ENCODE results near the gene MED13.
"Not testable (repeated sequence)": the region's sequence is repeated elsewhere in the genome, so short reads cannot be mapped to it uniquely, and the experiment has no call there.

The MED13 gene

GRCh38 chr17:61927208-61928100 lies 137.6 kb downstream of the MED13 start, which contains the start of gene INTS2:
Gene INTS2, minus strand, starts transcription at chr17:61927982. Its CDS starts 1,338 bp downstream, at chr17:61926644.
- Histone ChIP-seq H4K20me1 (ENCODE audit: low read depth, low read length) (no peaks in the 10 kb centered on the region), H3K4me3 (ENCODE audit: insufficient read depth, low read length, poor library complexity, severe bottlenecking) (peak within 1 kb of the TSS; percentile 81), H3K36me3 (ENCODE audit: low read length) (0 out of 2 replicates have a peak, but pooled peaks cover 6% of the 10 kb centered on the region), H3F3A (ENCODE audit: insufficient read depth) (no peaks in the 10 kb centered on the region), H3K79me2 (ENCODE audit: insufficient read depth, low read length) (peaks cover 14% of the 10 kb centered on the region; the same call in 1 of the 2 replicates), H3K9me2 (replicated peaks; ENCODE audit: insufficient read depth, low read length) (no peaks in the 10 kb centered on the region), H3K9me3 (ENCODE audit: insufficient read depth, low read length) (no peaks in the 10 kb centered on the region), H3K27me3 (ENCODE audit: low read length) (no peaks in the 10 kb centered on the region; the same call in 1 of the 2 replicates), H3K9ac (ENCODE audit: low read length) (peak within 1 kb of the TSS; percentile 83), H3K27ac (ENCODE audit: low read depth, low read length) (peak within 1 kb of the TSS; percentile 47), H3K4me2 (ENCODE audit: low read depth, low read length, poor library complexity, severe bottlenecking) (peak within 1 kb of the TSS; percentile 90), H2AFZ (ENCODE audit: low read depth, low read length, severe bottlenecking) (peak within 1 kb of the TSS; percentile 80)
- TF ChIP-seq EZH2phosphoT487 (conservative IDR thresholded peaks at IDR 0.05; ENCODE audit: low read length): no peak
- TF ChIP-seq CTCF (IDR thresholded peaks at IDR 0.05; ENCODE audit: insufficient read depth, low read length, poor library complexity, severe bottlenecking): no peak

- H3K9me2 ChIP-seq (replicated peaks; ENCODE audit: insufficient read depth, low read length): no peaks in the 10 kb centered on the region
- H3K4me2 ChIP-seq (ENCODE audit: low read depth, low read length, poor library complexity, severe bottlenecking): peak overlapping the region; percentile 90
- H3K27ac ChIP-seq (ENCODE audit: low read depth, low read length): peak overlapping the region; percentile 47
- H3K9me3 ChIP-seq (ENCODE audit: insufficient read depth, low read length): no peaks in the 10 kb centered on the region
- H3K36me3 ChIP-seq (ENCODE audit: low read length): peaks cover 8% of the 10 kb centered on the region; the same call in 1 of the 2 replicates
- H4K20me1 ChIP-seq (ENCODE audit: low read depth, low read length): no peaks in the 10 kb centered on the region
- H3K9ac ChIP-seq (ENCODE audit: low read length): peak overlapping the region; percentile 83
- H3K79me2 ChIP-seq (ENCODE audit: insufficient read depth, low read length): peaks cover 14% of the 10 kb centered on the region; the same call in 1 of the 2 replicates
- H3K4me3 ChIP-seq (ENCODE audit: insufficient read depth, low read length, poor library complexity, severe bottlenecking): peak overlapping the region; percentile 81
- H2AFZ ChIP-seq (ENCODE audit: low read depth, low read length, severe bottlenecking): peak overlapping the region; percentile 80
- TF ChIP-seq EZH2phosphoT487 (conservative IDR thresholded peaks at IDR 0.05; ENCODE audit: low read length) (no peak), CTCF (IDR thresholded peaks at IDR 0.05; ENCODE audit: insufficient read depth, low read length, poor library complexity, severe bottlenecking) (no peak)
- H3F3A ChIP-seq (ENCODE audit: insufficient read depth): no peaks in the 10 kb centered on the region; the same call in 1 of the 2 replicates
- no peaks in the 10 kb centered on the region; the same call in 1 of the 2 replicates for H3K27me3 ChIP-seq (ENCODE audit: low read length)
Observed at GRCh38 chr17:61926826-61927207, 138.3 kb downstream of the MED13 start.

DNA sequence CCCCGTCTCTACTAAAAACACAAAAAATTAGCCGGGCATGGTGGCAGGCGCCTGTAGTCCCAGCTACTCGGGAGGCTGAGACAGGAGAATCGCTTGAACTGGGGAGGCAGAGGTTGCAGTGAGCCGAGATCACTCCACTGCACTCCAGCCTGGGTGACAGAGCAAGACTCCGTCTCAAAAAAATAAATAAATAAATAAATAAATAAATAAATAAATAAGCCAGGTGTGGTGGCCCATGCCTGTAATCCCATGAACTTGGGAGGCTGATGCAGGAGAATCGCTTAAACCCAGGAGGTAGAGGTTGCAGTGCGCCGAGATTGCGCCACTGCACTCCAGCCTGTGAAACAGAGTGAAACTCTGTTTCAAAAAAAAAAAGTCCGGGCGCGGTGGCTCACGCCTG lies 149.9 kb downstream of the MED13 start:
- not testable (repeated sequence) for H4K20me1 ChIP-seq (ENCODE audit: low read depth, low read length); H3K27me3 ChIP-seq (ENCODE audit: low read length); H3K4me2 ChIP-seq (ENCODE audit: low read depth, low read length, poor library complexity, severe bottlenecking); H3K79me2 ChIP-seq (ENCODE audit: insufficient read depth, low read length); H3F3A ChIP-seq (ENCODE audit: insufficient read depth); H2AFZ ChIP-seq (ENCODE audit: low read depth, low read length, severe bottlenecking); H3K27ac ChIP-seq (ENCODE audit: low read depth, low read length); H3K9me2 ChIP-seq (replicated peaks; ENCODE audit: insufficient read depth, low read length); H3K9me3 ChIP-seq (ENCODE audit: insufficient read depth, low read length); H3K9ac ChIP-seq (ENCODE audit: low read length); H3K4me3 ChIP-seq (ENCODE audit: insufficient read depth, low read length, poor library complexity, severe bottlenecking)
- H3K36me3 ChIP-seq (ENCODE audit: low read length): peaks cover 20% of the 10 kb centered on the region
